Breast epithelium (tissue), 4 donors: ENCODE measurements around the gene OR10Z1. TPM values are rescaled to one million over a fixed set of nuclear protein-coding genes. Genes with fewer than 3 reads are reported as not detected.

Experiments used
- DNase-seq, 2 donors: peaks; one replicate each; pipeline ENCODE4 v3.0.0-alpha.2; 2019; ENCODE audit warnings: low spot score in 2 of 2
- H3K27ac ChIP-seq, 2 donors: fragments of 200-600 bp; sonication (generic) in 1 of 2; one replicate each; pipeline ENCODE4 v1.5.1; 2016 to 2019; ENCODE audit warnings: mild to moderate bottlenecking in 1 of 2
- H3K27me3 ChIP-seq, 2 donors: fragments of 200-600 bp; sonication (generic) in 1 of 2; one replicate each; pipeline versions ENCODE4 v1.5.1 to v1.6.0; 2017 to 2019; ENCODE audit warnings: control low read depth in 1 of 2, mild to moderate bottlenecking in 1 of 2
- H3K36me3 ChIP-seq: fragments of 200-600 bp; one replicate; pipeline ENCODE4 v1.5.1; 2019
- H3K4me1 ChIP-seq, 2 donors: fragments of 200-600 bp; sonication (generic); one replicate each; pipeline ENCODE4 v1.5.1; 2016 to 2019; ENCODE audit warnings: control low read depth in 1 of 2
- H3K4me3 ChIP-seq, 3 donors: fragments of 200-600 bp; sonication (generic); 1 replicate in 2 of 3; 2 replicates in 1 of 3; pipeline ENCODE4 v1.5.1; 2016 to 2019; ENCODE audit warnings: mild to moderate bottlenecking in 3 of 3, moderate library complexity in 2 of 3
- H3K9me3 ChIP-seq, 2 donors: fragments of 200-600 bp; sonication (generic) in 1 of 2; one replicate each; pipeline ENCODE4 v1.5.1; 2016 to 2019; ENCODE audit warnings: control low read depth in 1 of 2
- CTCF ChIP-seq, 3 donors: fragments of 450-650 bp; IDR thresholded peaks; one replicate each; pipeline ENCODE4 v1.5.1; 2016 to 2017; ENCODE audit warnings: antibody characterized with exemption in 3 of 3, mild to moderate bottlenecking in 3 of 3, moderate library complexity in 3 of 3
- POLR2A ChIP-seq: fragments of 450-650 bp; IDR thresholded peaks from one replicate; pipeline ENCODE4 v1.6.1; 2016; ENCODE audit warnings: antibody characterized with exemption, mild to moderate bottlenecking, moderate library complexity
- POLR2AphosphoS5 ChIP-seq, 3 donors: sonication (generic); formaldehyde crosslinking; IDR thresholded peaks; one replicate each; pipeline ENCODE4 v1.6.1; 2017; ENCODE audit warnings: antibody characterized with exemption in 3 of 3
- intact Hi-C: fragments of 100-400 bp; cut with DNase I; formaldehyde crosslinking; loops from one replicate; pipeline ENCODE4 v1.15.1; 2023; ENCODE audit warnings: low total_unique reads
- total RNA-seq, 3 donors: library from RNA; depleted of rRNA; stranded (reverse); fragments of >200 nt; gene quantifications; one replicate each; pipeline ENCODE4 v1.1.0, GENCODE V29; 2016

The OR10Z1 gene
- total RNA-seq, 3 donors from 2014 or later, result not detected

DNA sequence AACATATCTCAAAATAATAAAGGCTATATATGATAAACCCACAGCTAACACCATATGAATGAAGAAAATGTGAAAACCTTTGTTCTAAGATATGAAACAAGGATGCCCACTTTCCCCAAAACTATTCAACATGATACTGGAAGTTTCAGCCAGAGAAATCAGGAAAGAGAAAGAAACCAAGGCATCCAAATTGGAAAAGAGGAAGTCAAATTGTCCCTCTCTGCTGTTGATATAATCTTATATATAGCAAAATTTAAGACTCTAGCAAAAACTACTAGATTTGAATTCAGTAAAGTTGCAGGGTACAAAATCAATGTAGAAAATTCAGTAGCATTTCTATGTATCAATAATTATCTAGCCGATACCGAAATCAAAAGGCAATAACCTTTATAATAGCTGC, 4.3 kb upstream of the OR10Z1 start:
- H3K27ac ChIP-seq, result no peak overlapping the region
- no peak overlapping the region for H3K4me3 ChIP-seq
- peaks cover 12 to 34% of the 10 kb centered on the region in 2 donors for H3K9me3 ChIP-seq
- no peaks in the 10 kb centered on the region for H3K36me3 ChIP-seq
- H3K27me3 ChIP-seq, result no peaks in the 10 kb centered on the region
- DNase-seq, result no peak
- no peak for TF ChIP-seq POLR2A
- TF ChIP-seq CTCF (IDR thresholded peaks at IDR 0.05), result no peak
- no peak for TF ChIP-seq POLR2AphosphoS5 (IDR thresholded peaks at IDR 0.05)
- H3K4me1 ChIP-seq, result no peaks in the 10 kb centered on the region
- intact Hi-C loops, result no loop called here

- Histone ChIP-seq H3K27ac (no peak overlapping the region), H3K4me1 (no peaks in the 10 kb centered on the region), H3K4me3 (no peak overlapping the region), H3K9me3 (no peaks in the 10 kb centered on the region), H3K36me3 (no peaks in the 10 kb centered on the region), H3K27me3 (no peaks in the 10 kb centered on the region)
- no peak for DNase-seq
- TF ChIP-seq POLR2AphosphoS5 (IDR thresholded peaks at IDR 0.05), result no peak
- no peak for TF ChIP-seq POLR2A
- TF ChIP-seq CTCF (IDR thresholded peaks at IDR 0.05), result no peak
- intact Hi-C loops, result no loop called here
Observed at GRCh38 chr1:158607296-158607695, 2.2 kb downstream of the OR10Z1 start.

GRCh38 chr1:158611916-158612315, 6.8 kb downstream of the OR10Z1 start:
- no peak overlapping the region for H3K4me3 ChIP-seq
- no peaks in the 10 kb centered on the region for H3K36me3 ChIP-seq
- intact Hi-C loops, result no loop called here
- no peaks in the 10 kb centered on the region for H3K4me1 ChIP-seq
- H3K27ac ChIP-seq, result no peak overlapping the region
- no peaks in the 10 kb centered on the region for H3K9me3 ChIP-seq
- H3K27me3 ChIP-seq, result no peaks in the 10 kb centered on the region
- no peak for DNase-seq
- no peak for TF ChIP-seq POLR2AphosphoS5 (IDR thresholded peaks at IDR 0.05)
- TF ChIP-seq POLR2A, result no peak
- TF ChIP-seq CTCF (IDR thresholded peaks at IDR 0.05), result no peak

DNA sequence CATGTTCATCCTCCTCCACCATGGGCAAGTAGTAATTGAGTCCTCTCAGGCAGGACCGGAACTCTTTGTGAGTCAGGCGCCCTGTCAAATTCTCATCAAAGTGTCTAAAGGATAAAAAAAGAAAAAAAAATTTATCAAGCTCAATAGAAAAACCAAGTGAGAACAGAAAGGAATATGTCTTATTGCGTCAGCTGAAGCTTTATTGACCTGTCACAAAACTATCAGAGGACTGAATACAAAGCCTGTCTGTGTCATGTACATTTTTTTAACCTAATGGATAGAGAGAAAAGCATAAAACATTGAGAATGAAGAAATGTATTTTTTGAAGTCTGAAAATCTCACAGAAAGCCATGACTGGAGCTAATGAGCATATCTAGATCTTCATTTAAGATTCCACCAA, 8.7 kb downstream of the OR10Z1 start:
- Histone ChIP-seq H3K27ac (no peak overlapping the region), H3K36me3 (no peaks in the 10 kb centered on the region), H3K27me3 (no peaks in the 10 kb centered on the region), H3K4me1 (no peaks in the 10 kb centered on the region), H3K9me3 (no peaks in the 10 kb centered on the region), H3K4me3 (no peak overlapping the region)
- no peak for DNase-seq
- intact Hi-C loops, result no loop called here
- TF ChIP-seq CTCF (IDR thresholded peaks at IDR 0.05) (no peak), POLR2AphosphoS5 (IDR thresholded peaks at IDR 0.05) (no peak), POLR2A (no peak)

- Histone ChIP-seq H3K27ac (no peak overlapping the region), H3K4me3 (no peak overlapping the region), H3K36me3 (no peaks in the 10 kb centered on the region), H3K4me1 (no peaks in the 10 kb centered on the region), H3K9me3 (no peaks in the 10 kb centered on the region), H3K27me3 (no peaks in the 10 kb centered on the region)
- no peak for DNase-seq
- intact Hi-C loops, result no loop called here
- TF ChIP-seq CTCF (IDR thresholded peaks at IDR 0.05) (no peak), POLR2A (no peak), POLR2AphosphoS5 (IDR thresholded peaks at IDR 0.05) (no peak)
Observed at GRCh38 chr1:158638146-158638545, 33.1 kb downstream of the OR10Z1 start.
